ENCODE results near the gene EVI2A.
"Not testable (repeated sequence)": the region's sequence is repeated elsewhere in the genome, so short reads cannot be mapped to it uniquely, and the experiment has no call there.

Gene EVI2A, protein sequence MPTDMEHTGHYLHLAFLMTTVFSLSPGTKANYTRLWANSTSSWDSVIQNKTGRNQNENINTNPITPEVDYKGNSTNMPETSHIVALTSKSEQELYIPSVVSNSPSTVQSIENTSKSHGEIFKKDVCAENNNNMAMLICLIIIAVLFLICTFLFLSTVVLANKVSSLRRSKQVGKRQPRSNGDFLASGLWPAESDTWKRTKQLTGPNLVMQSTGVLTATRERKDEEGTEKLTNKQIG

GRCh38 chr17:31321481-31321880 is at the start of gene EVI2A:
EVI2A (minus strand) TSS chr17:31321622; CDS start chr17:31319013, 2,609 bp downstream.
- Histone ChIP-seq H3K9me3 (ENCODE audit: low read length) (no peaks in the 10 kb centered on the region), H3K4me3 (ENCODE audit: low read length) (no peak within 1 kb of the TSS), H3K36me3 (ENCODE audit: insufficient read depth, low read length) (peaks cover 8% of the 10 kb centered on the region), H2AFZ (ENCODE audit: low read depth, low read length) (no peak within 1 kb of the TSS), H3K4me1 (ENCODE audit: insufficient read depth, low read length) (no peaks in the 10 kb centered on the region), H3K27me3 (ENCODE audit: insufficient read depth, low read length) (no peaks in the 10 kb centered on the region)

DNA sequence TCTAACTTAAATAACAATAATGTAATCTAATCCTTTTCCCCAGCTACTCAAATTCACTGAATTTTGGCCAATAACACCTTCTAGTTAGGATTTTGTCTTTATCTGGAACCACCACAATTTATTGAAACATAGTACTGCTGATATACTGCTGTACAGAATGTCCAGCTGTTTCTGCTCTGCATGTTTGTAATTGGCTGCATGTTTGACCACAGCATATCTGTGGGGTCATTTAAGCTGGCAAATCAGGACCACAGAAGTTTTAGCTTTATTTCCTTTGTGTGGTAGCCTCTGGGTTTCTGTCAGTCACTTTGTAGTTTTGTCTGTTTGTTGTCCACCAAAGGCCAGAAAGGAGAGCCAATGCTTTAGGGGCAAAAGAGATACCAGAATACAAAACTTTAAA is 47.8 kb upstream of the EVI2A start:
- Histone ChIP-seq H3K4me1 (ENCODE audit: insufficient read depth, low read length) (no peaks in the 10 kb centered on the region), H3K36me3 (ENCODE audit: insufficient read depth, low read length) (peaks cover 37% of the 10 kb centered on the region), H3K27me3 (ENCODE audit: insufficient read depth, low read length) (no peaks in the 10 kb centered on the region), H3K9me3 (ENCODE audit: low read length) (no peaks in the 10 kb centered on the region), H3K4me3 (ENCODE audit: low read length) (no peak overlapping the region), H2AFZ (ENCODE audit: low read depth, low read length) (no peak overlapping the region)

DNA sequence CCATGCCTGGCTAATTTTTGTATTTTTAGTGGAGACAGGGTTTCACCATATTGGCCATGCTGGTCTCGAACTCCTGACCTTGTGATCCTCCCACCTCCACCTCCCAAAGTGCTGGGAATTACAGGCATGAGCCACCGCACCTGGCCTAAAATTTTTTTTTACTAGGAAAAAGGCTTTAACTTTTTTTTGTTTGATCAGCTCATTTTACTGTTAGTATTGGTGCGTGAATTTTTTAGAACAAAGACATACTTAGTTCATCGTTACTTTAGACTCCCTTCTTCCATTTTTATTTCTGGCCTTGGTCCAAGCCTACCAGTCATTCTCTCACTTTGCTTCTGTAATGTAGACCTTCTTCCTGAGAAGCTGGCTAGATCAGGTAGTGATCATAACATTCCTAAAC is 44.7 kb upstream of the EVI2A start:
- H3K4me1 ChIP-seq (ENCODE audit: insufficient read depth, low read length) = no peaks in the 10 kb centered on the region
- peaks cover 41% of the 10 kb centered on the region for H3K36me3 ChIP-seq (ENCODE audit: insufficient read depth, low read length)
- no peak overlapping the region for H3K4me3 ChIP-seq (ENCODE audit: low read length)
- H3K27me3 ChIP-seq (ENCODE audit: insufficient read depth, low read length) = no peaks in the 10 kb centered on the region
- no peaks in the 10 kb centered on the region for H3K9me3 ChIP-seq (ENCODE audit: low read length)
- no peak overlapping the region for H2AFZ ChIP-seq (ENCODE audit: low read depth, low read length)

DNA sequence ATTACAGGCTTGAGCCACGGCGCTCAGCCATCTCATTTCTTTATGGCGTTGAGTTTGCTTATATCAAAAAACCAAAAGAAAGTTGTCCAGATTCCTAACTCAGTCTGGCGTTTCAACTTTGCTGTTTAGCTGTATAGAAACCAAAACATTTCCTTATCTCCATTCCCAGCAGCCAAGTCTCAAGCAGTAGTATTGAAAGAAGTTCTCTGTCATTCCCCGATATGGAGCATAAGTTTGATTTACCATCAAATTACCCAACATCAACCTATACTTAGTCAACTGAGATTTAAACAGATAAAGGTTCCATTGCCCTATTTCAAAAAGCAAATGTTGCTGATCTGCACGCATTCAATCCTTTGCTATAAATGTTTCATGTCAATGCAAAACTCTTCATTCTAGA is 42.6 kb upstream of the EVI2A start:
- H3K36me3 ChIP-seq (ENCODE audit: insufficient read depth, low read length) = peaks cover 57% of the 10 kb centered on the region
- no peaks in the 10 kb centered on the region for H3K27me3 ChIP-seq (ENCODE audit: insufficient read depth, low read length)
- H3K9me3 ChIP-seq (ENCODE audit: low read length) = no peaks in the 10 kb centered on the region
- no peaks in the 10 kb centered on the region for H3K4me1 ChIP-seq (ENCODE audit: insufficient read depth, low read length)
- no peak overlapping the region for H3K4me3 ChIP-seq (ENCODE audit: low read length)
- no peak overlapping the region for H2AFZ ChIP-seq (ENCODE audit: low read depth, low read length)

DNA sequence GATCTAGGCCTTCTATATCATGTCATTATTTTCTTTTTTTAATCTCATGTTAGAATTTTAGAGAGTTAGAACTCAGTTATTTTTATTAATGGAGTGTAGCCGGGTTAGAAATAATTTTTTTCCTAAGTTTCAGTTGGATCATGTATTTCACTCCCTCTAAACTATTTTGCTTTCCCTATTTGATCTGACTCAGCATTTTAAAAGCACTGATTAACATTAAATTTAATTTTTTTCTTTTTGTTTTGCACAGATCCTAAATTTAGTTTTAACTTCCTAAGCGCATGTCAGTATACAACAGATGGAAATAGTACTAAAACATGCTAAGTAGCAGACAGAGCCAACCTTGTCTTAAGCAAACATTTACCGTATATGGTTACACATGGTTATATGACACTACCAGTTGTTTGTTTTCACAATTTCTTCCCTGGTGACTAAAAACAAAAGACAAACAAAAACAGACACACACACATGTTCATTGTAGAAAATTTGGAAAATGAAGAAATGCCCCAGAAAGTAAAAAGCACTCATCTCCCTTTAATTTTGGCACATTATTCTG is 36.5 kb upstream of the EVI2A start:
- no peaks in the 10 kb centered on the region for H3K27me3 ChIP-seq (ENCODE audit: insufficient read depth, low read length)

GRCh38 chr17:31357091-31357490 is 35.7 kb upstream of the EVI2A start:
- Histone ChIP-seq H3K36me3 (ENCODE audit: insufficient read depth, low read length) (peaks cover 71% of the 10 kb centered on the region), H3K4me3 (ENCODE audit: low read length) (no peak overlapping the region), H3K9me3 (ENCODE audit: low read length) (no peaks in the 10 kb centered on the region), H3K27me3 (ENCODE audit: insufficient read depth, low read length) (no peaks in the 10 kb centered on the region), H2AFZ (ENCODE audit: low read depth, low read length) (no peak overlapping the region), H3K4me1 (ENCODE audit: insufficient read depth, low read length) (no peaks in the 10 kb centered on the region)

More for the DNA sequence above, 36.5 kb upstream of the EVI2A start:
- Histone ChIP-seq H3K36me3 (ENCODE audit: insufficient read depth, low read length) (peaks cover 69% of the 10 kb centered on the region), H3K4me3 (ENCODE audit: low read length) (no peak overlapping the region), H2AFZ (ENCODE audit: low read depth, low read length) (no peak overlapping the region), H3K4me1 (ENCODE audit: insufficient read depth, low read length) (no peaks in the 10 kb centered on the region), H3K9me3 (ENCODE audit: low read length) (no peaks in the 10 kb centered on the region)

- Histone ChIP-seq H3K4me1 (ENCODE audit: insufficient read depth, low read length) (no peaks in the 10 kb centered on the region), H3K36me3 (ENCODE audit: insufficient read depth, low read length) (peaks cover 65% of the 10 kb centered on the region), H2AFZ (ENCODE audit: low read depth, low read length) (no peak overlapping the region), H3K27me3 (ENCODE audit: insufficient read depth, low read length) (no peaks in the 10 kb centered on the region), H3K4me3 (ENCODE audit: low read length) (no peak overlapping the region), H3K9me3 (ENCODE audit: low read length) (no peaks in the 10 kb centered on the region)
Measured at GRCh38 chr17:31355935-31356334, 34.5 kb upstream of the EVI2A start.

DNA sequence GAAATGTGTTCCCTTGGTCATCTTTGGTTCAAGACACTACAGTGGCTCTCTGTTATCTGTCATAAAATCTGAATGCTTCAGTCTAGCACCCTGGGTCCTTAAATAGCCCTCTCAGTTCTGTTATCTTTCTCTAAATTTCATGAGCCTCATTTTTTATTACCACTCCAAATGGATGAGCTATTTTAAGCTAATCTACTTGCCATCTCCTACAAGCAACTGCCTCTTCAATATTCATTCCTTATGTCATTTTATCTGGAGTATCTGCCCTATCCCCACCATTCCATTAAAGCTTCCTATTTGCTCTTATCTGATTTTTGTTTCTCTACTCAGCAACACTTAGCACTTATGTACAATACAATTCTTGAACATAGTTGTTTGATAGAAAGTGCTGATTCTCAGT is 28.0 kb upstream of the EVI2A start:
- Histone ChIP-seq H2AFZ (ENCODE audit: low read depth, low read length) (no peak overlapping the region), H3K27me3 (ENCODE audit: insufficient read depth, low read length) (no peaks in the 10 kb centered on the region), H3K4me1 (ENCODE audit: insufficient read depth, low read length) (no peaks in the 10 kb centered on the region), H3K4me3 (ENCODE audit: low read length) (no peak overlapping the region), H3K9me3 (ENCODE audit: low read length) (no peaks in the 10 kb centered on the region), H3K36me3 (ENCODE audit: insufficient read depth, low read length) (peaks cover 50% of the 10 kb centered on the region)

DNA sequence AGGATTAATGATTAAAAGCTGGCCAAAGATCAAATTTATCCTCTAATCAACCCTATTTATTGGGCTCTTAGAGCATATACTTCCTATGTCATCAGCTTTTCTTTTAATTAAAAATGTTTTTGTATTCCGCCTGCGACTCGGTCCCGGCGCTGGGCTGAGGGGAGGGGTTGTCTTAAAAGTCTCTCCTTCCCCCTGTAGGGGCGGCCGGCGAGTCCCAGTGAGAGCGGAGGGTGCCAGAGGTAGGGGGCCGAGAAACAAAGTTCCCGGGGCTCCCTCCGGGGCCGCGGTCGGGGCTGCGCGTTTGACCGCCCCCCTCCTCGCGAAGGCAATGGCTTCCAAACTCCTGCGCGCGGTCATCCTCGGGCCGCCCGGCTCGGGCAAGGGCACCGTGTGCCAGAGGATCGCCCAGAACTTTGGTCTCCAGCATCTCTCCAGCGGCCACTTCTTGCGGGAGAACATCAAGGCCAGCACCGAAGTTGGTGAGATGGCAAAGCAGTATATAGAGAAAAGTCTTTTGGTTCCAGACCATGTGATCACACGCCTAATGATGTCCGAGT is 23.8 kb upstream of the EVI2A start:
- not testable (repeated sequence) for H3K4me3 ChIP-seq (ENCODE audit: low read length); H3K27me3 ChIP-seq (ENCODE audit: insufficient read depth, low read length); H3K9me3 ChIP-seq (ENCODE audit: low read length); H3K4me1 ChIP-seq (ENCODE audit: insufficient read depth, low read length); H2AFZ ChIP-seq (ENCODE audit: low read depth, low read length)
- peaks cover 48% of the 10 kb centered on the region for H3K36me3 ChIP-seq (ENCODE audit: insufficient read depth, low read length)

DNA sequence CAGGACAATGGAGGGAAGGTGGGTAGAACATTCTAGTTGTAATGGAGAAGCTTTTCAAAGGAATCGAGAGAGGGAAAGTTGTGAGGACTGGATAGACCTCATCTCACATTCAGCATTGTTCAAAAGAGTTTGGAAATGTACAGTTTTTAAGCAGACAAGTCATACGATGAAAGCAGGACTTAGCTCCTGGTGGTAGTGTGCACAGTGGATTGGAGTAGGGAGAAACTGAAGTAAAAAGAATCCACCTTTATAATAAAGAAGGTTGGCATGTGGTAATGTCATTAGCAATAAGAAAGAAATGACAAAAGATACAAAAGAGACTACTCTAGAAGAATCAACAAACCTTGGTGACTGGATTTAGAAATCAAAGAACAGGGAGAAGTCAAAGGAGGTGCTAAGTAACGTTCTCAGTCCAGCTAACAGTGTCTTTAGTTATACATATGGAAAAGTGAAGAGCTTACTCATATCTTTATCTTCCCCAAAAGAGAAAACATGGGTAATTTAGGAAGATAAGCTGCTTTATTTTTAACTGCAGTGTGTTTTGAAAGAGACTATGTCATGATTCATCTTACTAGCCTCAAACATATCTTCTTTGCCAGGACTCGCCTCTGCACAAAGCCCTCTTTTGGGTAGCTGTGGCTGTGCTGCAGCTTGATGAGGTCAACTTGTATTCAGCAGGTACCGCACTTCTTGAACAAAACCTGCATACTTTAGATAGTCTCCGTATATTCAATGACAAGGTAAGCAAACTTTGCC is 18.7 kb upstream of the EVI2A start:
- Histone ChIP-seq H3K36me3 (ENCODE audit: insufficient read depth, low read length) (peaks cover 65% of the 10 kb centered on the region), H3K4me3 (ENCODE audit: low read length) (no peak overlapping the region), H3K9me3 (ENCODE audit: low read length) (no peaks in the 10 kb centered on the region), H2AFZ (ENCODE audit: low read depth, low read length) (no peak overlapping the region), H3K27me3 (ENCODE audit: insufficient read depth, low read length) (no peaks in the 10 kb centered on the region), H3K4me1 (ENCODE audit: insufficient read depth, low read length) (no peaks in the 10 kb centered on the region)

GRCh38 chr17:31329221-31329620 is 7.8 kb upstream of the EVI2A start:
- H2AFZ ChIP-seq (ENCODE audit: low read depth, low read length) = no peak overlapping the region
- no peaks in the 10 kb centered on the region for H3K27me3 ChIP-seq (ENCODE audit: insufficient read depth, low read length)
- H3K4me1 ChIP-seq (ENCODE audit: insufficient read depth, low read length) = no peaks in the 10 kb centered on the region
- H3K36me3 ChIP-seq (ENCODE audit: insufficient read depth, low read length) = peaks cover 39% of the 10 kb centered on the region
- H3K4me3 ChIP-seq (ENCODE audit: low read length) = no peak overlapping the region
- no peaks in the 10 kb centered on the region for H3K9me3 ChIP-seq (ENCODE audit: low read length)

DNA sequence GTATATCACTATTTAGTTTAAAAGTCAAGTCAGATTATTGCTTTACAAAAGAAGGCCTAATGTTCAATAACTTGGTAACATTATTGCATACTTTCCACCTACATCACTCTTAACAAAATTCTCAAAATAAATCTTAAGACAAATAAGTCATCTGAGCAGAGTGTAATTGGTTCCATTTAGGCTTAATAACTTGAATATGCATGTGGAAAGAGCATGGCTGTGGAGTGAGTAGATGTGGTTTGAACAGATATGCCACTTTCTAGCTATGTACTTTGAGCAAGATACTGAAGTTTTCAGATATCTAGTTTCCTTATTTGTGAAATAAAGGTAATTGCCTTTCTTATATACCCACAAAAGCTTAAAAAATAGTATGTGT is 6.7 kb upstream of the EVI2A start:
- H3K4me3 ChIP-seq (ENCODE audit: low read length) = no peak overlapping the region
- no peaks in the 10 kb centered on the region for H3K27me3 ChIP-seq (ENCODE audit: insufficient read depth, low read length)
- H3K9me3 ChIP-seq (ENCODE audit: low read length) = no peaks in the 10 kb centered on the region
- H3K36me3 ChIP-seq (ENCODE audit: insufficient read depth, low read length) = peaks cover 35% of the 10 kb centered on the region
- no peak overlapping the region for H2AFZ ChIP-seq (ENCODE audit: low read depth, low read length)
- no peaks in the 10 kb centered on the region for H3K4me1 ChIP-seq (ENCODE audit: insufficient read depth, low read length)

DNA sequence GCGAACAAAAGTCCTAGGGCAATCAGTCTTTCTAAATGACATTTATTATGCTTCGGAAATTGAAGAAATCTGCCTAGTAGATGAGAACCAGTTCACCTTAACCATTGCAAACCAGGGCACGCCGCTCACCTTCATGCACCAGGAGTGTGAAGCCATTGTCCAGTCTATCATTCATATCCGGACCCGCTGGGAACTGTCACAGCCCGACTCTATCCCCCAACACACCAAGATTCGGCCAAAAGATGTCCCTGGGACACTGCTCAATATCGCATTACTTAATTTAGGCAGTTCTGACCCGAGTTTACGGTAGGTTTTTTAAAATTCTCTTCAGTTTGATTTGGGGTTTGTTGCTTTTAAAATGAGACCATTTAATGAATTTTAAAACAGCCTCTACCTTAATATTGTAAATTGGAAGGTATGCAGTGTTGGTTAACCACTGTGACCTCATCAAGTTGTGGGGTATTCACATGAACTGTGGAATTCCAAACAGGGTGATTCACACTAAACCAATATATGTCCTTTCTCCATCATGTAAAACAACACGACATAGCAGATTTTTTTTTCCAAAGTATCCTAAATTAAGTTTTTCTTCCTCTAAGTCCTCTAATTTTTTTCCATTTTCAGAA is 6.2 kb upstream of the EVI2A start:
- H3K9me3 ChIP-seq (ENCODE audit: low read length) = no peaks in the 10 kb centered on the region
- H2AFZ ChIP-seq (ENCODE audit: low read depth, low read length) = no peak overlapping the region
- H3K27me3 ChIP-seq (ENCODE audit: insufficient read depth, low read length) = no peaks in the 10 kb centered on the region
- peaks cover 35% of the 10 kb centered on the region for H3K36me3 ChIP-seq (ENCODE audit: insufficient read depth, low read length)
- no peak overlapping the region for H3K4me3 ChIP-seq (ENCODE audit: low read length)
- H3K4me1 ChIP-seq (ENCODE audit: insufficient read depth, low read length) = no peaks in the 10 kb centered on the region

All from neuron (in vitro differentiated cells).